Large intestine (tissue), 12 donors: ENCODE results near the gene MOK. TPM values are rescaled to one million over a fixed set of nuclear protein-coding genes. Genes with fewer than 3 reads are reported as not detected.
A peak's percentile ranks its signal among the peaks of the same experiment; 100 is the strongest.
"Not testable (repeated sequence)": the region's sequence is repeated elsewhere in the genome, so short reads cannot be mapped to it uniquely, and the experiment has no call there.

ENCODE experiments used
- DNase-seq, 2 donors: peaks; one replicate each; pipeline versions ENCODE4 v3.0.0 to v3.0.0-alpha.2; 2013
- H3K27ac ChIP-seq: one replicate; pipeline ENCODE4 v1.5.1; 2013; ENCODE audit warnings: low read length
- H3K27me3 ChIP-seq: 2 replicates; pipeline ENCODE4 v1.6.1; 2013; ENCODE audit warnings: low read length; ENCODE audit not compliant: control insufficient read depth, insufficient read depth
- H3K36me3 ChIP-seq: 2 replicates; pipeline ENCODE4 v1.6.1; 2013; ENCODE audit warnings: low read length; ENCODE audit not compliant: control insufficient read depth, insufficient read depth
- H3K4me1 ChIP-seq: one replicate; pipeline ENCODE4 v1.6.1; 2013; ENCODE audit warnings: low read length; ENCODE audit not compliant: control insufficient read depth, insufficient read depth
- H3K4me3 ChIP-seq: one replicate; pipeline ENCODE4 v1.5.1; 2013; ENCODE audit warnings: low read length
- H3K9me3 ChIP-seq: one replicate; pipeline ENCODE4 v1.6.1; 2013; ENCODE audit warnings: mild to moderate bottlenecking, low read depth, low read length, moderate library complexity; ENCODE audit not compliant: control insufficient read depth
- WGBS: methylation state at CpG from one replicate; pipeline ENCODE4 v1.1.5; 2013; ENCODE audit warnings: low lambda C conversion rate; ENCODE audit not compliant: insufficient coverage; 5-methylcytosine and 5-hydroxymethylcytosine counted together
- long read RNA-seq, 11 donors: transcript quantifications; one replicate each; lab custom pipeline, GENCODE V29; 2026
- polyA plus RNA-seq: library from polyadenylated mRNA; unstranded; fragments of 120-200 nt; gene quantifications from one replicate; pipeline ENCODE4 v1.2.1, GENCODE V29; 2013

Gene MOK, protein sequence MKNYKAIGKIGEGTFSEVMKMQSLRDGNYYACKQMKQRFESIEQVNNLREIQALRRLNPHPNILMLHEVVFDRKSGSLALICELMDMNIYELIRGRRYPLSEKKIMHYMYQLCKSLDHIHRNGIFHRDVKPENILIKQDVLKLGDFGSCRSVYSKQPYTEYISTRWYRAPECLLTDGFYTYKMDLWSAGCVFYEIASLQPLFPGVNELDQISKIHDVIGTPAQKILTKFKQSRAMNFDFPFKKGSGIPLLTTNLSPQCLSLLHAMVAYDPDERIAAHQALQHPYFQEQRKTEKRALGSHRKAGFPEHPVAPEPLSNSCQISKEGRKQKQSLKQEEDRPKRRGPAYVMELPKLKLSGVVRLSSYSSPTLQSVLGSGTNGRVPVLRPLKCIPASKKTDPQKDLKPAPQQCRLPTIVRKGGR
- polyA plus RNA-seq: 16.5 TPM
- long read RNA-seq, donor 1: 0 reads
- long read RNA-seq, donor 2: 0 reads
- long read RNA-seq, donor 3: 0 reads
- long read RNA-seq, donor 4: 0 reads
- long read RNA-seq, donor 5, partial matches to known transcripts: 0 of 2 reads
- long read RNA-seq, donor 5, other reads (novel, unspliced or antisense): 0 of 2 reads
- long read RNA-seq, donor 6, partial matches to known transcripts: 0 of 3 reads
- long read RNA-seq, donor 6, other reads (novel, unspliced or antisense): 0 of 3 reads
- long read RNA-seq, donor 7: 0 reads
- long read RNA-seq, donor 8: 0 reads
- long read RNA-seq, donor 9, partial matches to known transcripts: 0 of 1 reads
- long read RNA-seq, donor 9, other reads (novel, unspliced or antisense): 0 of 1 reads
- long read RNA-seq, donor 10: 0 reads
- long read RNA-seq, donor 11, partial matches to known transcripts: 0 of 1 reads
- long read RNA-seq, donor 11, other reads (novel, unspliced or antisense): 0 of 1 reads

DNA sequence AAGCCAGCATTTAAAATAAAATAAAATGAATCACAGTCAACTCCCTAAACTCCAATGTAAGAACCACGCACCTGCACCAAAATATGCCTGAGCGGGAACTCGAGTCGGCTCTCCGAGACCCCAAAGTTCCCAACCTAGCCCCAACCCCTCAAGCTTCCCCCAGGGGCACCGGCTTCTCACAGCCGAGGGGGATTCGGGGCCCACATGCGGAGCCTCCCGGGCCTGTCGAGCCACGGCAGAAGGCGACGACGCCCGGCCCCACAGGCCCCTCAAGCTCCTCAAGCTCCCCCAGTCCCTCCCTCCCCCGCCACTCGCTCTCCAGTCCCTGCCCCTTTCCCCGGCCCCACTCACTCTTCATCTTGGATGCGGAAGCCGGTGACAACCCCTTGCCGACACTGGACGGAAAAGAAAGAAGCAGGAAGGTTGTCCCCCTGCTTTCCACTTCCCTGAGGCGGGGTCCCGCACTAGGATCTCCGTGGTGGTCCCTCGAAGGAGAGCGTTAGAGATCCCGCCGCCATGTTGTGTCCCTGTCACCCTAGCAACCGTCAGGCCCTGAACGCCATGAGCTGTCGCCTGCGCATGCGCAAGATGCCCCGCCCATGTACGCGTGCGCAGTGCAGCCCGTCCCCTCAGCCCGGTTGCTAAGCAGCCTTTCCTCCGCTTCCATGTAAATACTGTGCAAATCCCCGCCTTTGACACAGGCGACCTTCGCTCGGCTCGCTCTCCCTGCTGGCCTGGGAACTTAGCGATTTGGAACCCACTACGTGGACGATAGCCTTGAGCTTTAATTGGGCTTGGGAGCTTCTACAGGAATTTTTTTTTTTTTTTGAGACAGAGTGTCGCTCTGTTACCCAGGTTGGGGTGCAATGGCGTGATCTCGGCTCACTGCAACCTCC is at the start of gene MOK:
MOK (minus strand) TSS at position 554 of the 896 bp plus-strand sequence; CDS start at position 358, 196 bp downstream.
- H3K27me3 ChIP-seq: no peaks in the 10 kb centered on the region
- H3K4me1 ChIP-seq: no peaks in the 10 kb centered on the region
- peak within 1 kb of the TSS; percentile 82 for H3K4me3 ChIP-seq
- no peaks in the 10 kb centered on the region for H3K36me3 ChIP-seq
- H3K27ac ChIP-seq: peak within 1 kb of the TSS; percentile 52
- H3K9me3 ChIP-seq: no peaks in the 10 kb centered on the region
- WGBS: no CpG with 5 or more reads among the region's 53 CpGs
- peak; percentile 99 for DNase-seq

DNA sequence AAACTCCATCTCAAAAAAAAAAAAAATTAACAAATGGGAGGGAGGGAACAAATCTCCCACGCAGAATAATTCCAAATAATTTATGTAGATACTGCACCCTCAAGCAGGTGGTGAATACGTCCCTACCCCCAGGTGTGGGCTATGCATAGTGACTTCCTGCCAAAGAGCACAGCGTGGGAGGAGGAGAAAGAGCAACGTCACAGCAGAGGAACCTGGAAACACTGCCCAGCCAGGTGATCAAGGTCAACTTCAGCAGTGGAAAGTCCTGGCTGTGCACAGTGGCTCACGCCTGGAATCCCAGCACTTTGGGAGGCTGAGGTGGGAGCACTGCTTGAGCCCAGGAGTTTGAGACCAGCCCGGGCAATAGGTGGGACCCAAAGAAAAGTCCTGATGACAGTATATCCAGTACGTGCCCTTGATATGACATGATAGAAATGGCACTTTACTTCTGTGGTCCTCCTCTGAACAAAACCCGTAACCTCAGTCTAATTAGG is 48.2 kb upstream of the MOK start:
- Histone ChIP-seq H3K4me3 (no peak overlapping the region), H3K27ac (no peak overlapping the region), H3K4me1 (no peaks in the 10 kb centered on the region), H3K9me3 (no peaks in the 10 kb centered on the region), H3K27me3 (no peaks in the 10 kb centered on the region), H3K36me3 (peaks cover 66% of the 10 kb centered on the region)
- DNase-seq: no peak
- WGBS: no CpG with 5 or more reads among the region's 8 CpGs

GRCh38 chr14:102352213-102352612 is 47.2 kb upstream of the MOK start:
- 80% methylated on average over 1 of the region's 4 CpGs for WGBS
- H3K27me3 ChIP-seq: no peaks in the 10 kb centered on the region
- no peak overlapping the region for H3K4me3 ChIP-seq
- H3K36me3 ChIP-seq: peaks cover 67% of the 10 kb centered on the region
- DNase-seq: no peak
- H3K4me1 ChIP-seq: no peaks in the 10 kb centered on the region
- no peaks in the 10 kb centered on the region for H3K9me3 ChIP-seq
- H3K27ac ChIP-seq: no peak overlapping the region

GRCh38 chr14:102351593-102351992 is 46.6 kb upstream of the MOK start:
- DNase-seq, H3K27me3 ChIP-seq, H3K27ac ChIP-seq, H3K4me3 ChIP-seq, H3K9me3 ChIP-seq, H3K4me1 ChIP-seq: not testable (repeated sequence)
- peaks cover 70% of the 10 kb centered on the region for H3K36me3 ChIP-seq
- WGBS: no CpG with 5 or more reads among the region's 9 CpGs

GRCh38 chr14:102351023-102351422 is 46.1 kb upstream of the MOK start:
- no peak for DNase-seq
- Histone ChIP-seq H3K4me3 (no peak overlapping the region), H3K36me3 (peaks cover 68% of the 10 kb centered on the region), H3K27ac (no peak overlapping the region), H3K9me3 (no peaks in the 10 kb centered on the region), H3K27me3 (no peaks in the 10 kb centered on the region), H3K4me1 (no peaks in the 10 kb centered on the region)
- no CpG with 5 or more reads among the region's 10 CpGs for WGBS

GRCh38 chr14:102348376-102348775 is 43.4 kb upstream of the MOK start:
- H3K4me3 ChIP-seq: no peak overlapping the region
- peaks cover 65% of the 10 kb centered on the region for H3K36me3 ChIP-seq
- no peak overlapping the region for H3K27ac ChIP-seq
- no CpG with 5 or more reads among the region's 16 CpGs for WGBS
- no peak for DNase-seq
- no peaks in the 10 kb centered on the region for H3K9me3 ChIP-seq
- H3K4me1 ChIP-seq: no peaks in the 10 kb centered on the region
- no peaks in the 10 kb centered on the region for H3K27me3 ChIP-seq

GRCh38 chr14:102346645-102347044 is 41.7 kb upstream of the MOK start:
- Histone ChIP-seq H3K27ac (no peak overlapping the region), H3K4me3 (no peak overlapping the region), H3K27me3 (no peaks in the 10 kb centered on the region), H3K4me1 (no peaks in the 10 kb centered on the region), H3K36me3 (peaks cover 65% of the 10 kb centered on the region), H3K9me3 (no peaks in the 10 kb centered on the region)
- WGBS: no CpG with 5 or more reads among the region's 4 CpGs
- no peak for DNase-seq

- peaks cover 70% of the 10 kb centered on the region for H3K36me3 ChIP-seq
- no peaks in the 10 kb centered on the region for H3K27me3 ChIP-seq
- no CpG with 5 or more reads among the region's 3 CpGs for WGBS
- H3K27ac ChIP-seq: no peak overlapping the region
- DNase-seq: no peak
- H3K9me3 ChIP-seq: no peaks in the 10 kb centered on the region
- H3K4me1 ChIP-seq: no peaks in the 10 kb centered on the region
- no peak overlapping the region for H3K4me3 ChIP-seq
Measured at GRCh38 chr14:102345232-102345631, 40.3 kb upstream of the MOK start.

DNA sequence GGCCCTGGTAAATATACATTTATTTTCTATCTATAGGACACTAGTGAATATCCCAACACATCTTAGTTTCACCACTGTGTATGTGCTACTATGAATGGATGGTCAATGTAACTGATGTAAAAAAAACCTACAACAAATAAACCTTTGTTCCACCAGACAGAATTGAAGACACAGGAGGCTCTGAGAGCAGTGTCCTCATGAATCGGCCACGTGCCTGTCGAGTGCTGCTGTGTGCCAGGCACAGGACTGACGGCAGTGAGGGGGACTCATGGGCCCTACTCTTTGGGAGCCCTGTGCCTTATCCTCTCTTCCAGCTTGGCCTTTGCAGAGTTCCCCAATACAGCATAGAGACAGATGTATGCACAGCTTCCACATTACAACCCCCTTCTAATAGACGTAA is 39.5 kb upstream of the MOK start:
- H3K27me3 ChIP-seq: no peaks in the 10 kb centered on the region
- H3K36me3 ChIP-seq: peaks cover 67% of the 10 kb centered on the region
- H3K4me1 ChIP-seq: no peaks in the 10 kb centered on the region
- H3K4me3 ChIP-seq: no peak overlapping the region
- WGBS: no CpG with 5 or more reads among the region's 5 CpGs
- H3K27ac ChIP-seq: no peak overlapping the region
- H3K9me3 ChIP-seq: no peaks in the 10 kb centered on the region
- DNase-seq: no peak

GRCh38 chr14:102344084-102344483 is 39.1 kb upstream of the MOK start:
- H3K27ac ChIP-seq: no peak overlapping the region
- H3K36me3 ChIP-seq: peaks cover 67% of the 10 kb centered on the region
- no peak overlapping the region for H3K4me3 ChIP-seq
- H3K9me3 ChIP-seq: no peaks in the 10 kb centered on the region
- H3K27me3 ChIP-seq: no peaks in the 10 kb centered on the region
- DNase-seq: no peak
- WGBS: no CpG with 5 or more reads among the region's 7 CpGs
- no peaks in the 10 kb centered on the region for H3K4me1 ChIP-seq
